Activated CD8-positive, alpha-beta memory T cell treated with anti-CD3 and anti-CD28 coated beads for 1 hour (primary cell): ENCODE results near the gene GRIP1.

Experiments used
- DNase-seq, 2 donors: peaks; one replicate each; pipeline ENCODE4 v3.0.0-alpha.2; 2020; ENCODE audit warnings: low read depth in 1 of 2; ENCODE audit errors: extremely low read depth in 1 of 2

The GRIP1 gene

GRCh38 chr12:66399911-66400306, 279.0 kb downstream of the GRIP1 start:
- no peak for DNase-seq

DNA sequence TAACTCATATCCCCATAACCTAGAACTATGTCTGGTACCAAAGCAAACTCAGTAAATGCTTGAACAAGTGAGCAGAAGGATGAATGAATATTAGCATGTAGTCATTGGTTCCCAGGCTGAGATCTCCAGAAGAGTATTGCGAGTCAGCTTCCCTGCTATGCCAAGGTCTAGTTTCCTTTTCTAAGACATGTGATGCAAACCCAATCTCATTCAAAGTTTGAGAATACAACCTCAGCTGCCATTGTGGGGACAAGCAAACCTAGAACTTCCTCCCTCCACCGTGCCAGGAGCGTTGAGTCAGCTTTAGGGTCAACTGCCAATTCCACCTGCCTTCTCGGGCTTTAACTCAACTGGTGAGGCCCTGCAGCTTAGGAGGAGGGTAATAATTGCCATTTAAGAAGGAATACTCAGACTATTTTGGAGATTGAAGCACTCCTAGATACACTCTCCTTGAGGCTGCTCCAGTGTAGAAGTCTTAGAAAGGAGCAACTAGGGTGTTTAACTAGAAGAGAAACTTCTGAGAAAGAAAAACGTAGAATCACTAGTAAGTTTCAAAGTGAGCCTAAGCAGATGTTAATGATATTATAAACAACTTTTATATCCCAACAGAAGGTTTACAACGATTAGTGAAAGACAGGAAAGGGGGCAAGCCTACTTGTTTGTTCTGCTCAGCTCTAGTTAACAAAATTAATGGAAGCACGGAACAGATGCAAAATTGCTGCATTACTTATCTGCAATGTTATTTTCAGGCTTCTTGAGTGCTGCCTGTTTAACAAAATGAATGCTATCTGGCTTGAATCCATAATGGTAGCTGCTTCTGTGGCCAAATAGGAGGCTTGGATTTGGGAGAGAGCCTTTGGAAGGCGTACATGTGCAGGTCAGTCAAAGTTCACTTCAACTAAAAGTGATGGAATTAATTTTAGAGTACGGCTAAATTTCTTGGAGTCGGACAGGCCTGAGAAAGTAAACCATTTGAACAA, 279.7 kb downstream of the GRIP1 start:
- DNase-seq: no peak

GRCh38 chr12:66397574-66398290, 281.1 kb downstream of the GRIP1 start:
- no peak for DNase-seq

DNA sequence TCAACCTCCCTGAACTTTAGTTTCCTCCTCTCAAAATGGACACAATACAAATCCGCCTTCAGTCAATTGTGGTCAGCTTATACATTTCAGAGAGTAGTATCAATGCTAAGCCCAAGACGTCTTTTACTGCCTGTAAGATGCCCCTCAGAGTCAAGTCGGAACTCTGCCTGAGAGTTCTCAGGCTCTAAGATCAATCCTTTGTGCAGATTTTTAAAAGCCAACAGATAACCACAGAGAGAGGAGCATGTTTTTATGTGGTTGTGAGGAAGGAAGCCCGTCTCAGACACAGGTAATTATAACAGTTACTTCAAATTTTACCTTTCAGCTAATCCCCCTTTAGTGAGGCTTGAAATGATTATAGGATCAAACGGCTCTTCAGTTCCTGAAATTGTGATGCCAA, 285.0 kb downstream of the GRIP1 start:
- no peak for DNase-seq

DNA sequence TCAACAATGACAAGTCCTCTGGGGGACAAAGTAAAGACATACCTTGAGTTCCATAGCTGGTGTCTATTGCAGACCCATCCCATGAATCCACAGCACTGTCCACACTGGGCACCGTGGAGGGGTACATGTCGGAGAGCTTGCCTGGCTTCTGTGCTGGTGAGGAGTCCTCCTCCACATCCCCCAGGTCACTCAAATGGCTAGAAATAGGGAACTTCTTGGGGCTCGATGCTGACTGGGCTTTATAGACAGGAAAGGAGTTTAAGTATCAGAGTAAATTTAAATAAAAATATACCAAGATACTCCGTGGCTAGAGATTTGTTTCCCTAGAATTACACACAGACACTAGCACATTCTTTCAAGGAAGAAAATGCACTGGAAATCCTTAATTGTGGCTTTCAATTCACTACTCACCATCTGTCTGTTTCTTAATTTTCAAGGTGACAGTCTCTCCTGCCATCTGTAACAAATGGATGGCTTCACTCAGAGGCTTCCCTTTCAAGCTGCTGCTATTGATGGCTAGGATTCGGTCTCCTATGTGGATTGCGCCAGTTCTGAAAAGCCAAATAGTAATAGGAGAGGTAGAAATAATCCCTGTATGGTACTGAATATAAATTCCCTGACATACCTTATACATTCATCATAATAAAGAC, 286.5 kb downstream of the GRIP1 start:
- DNase-seq: no peak

DNA sequence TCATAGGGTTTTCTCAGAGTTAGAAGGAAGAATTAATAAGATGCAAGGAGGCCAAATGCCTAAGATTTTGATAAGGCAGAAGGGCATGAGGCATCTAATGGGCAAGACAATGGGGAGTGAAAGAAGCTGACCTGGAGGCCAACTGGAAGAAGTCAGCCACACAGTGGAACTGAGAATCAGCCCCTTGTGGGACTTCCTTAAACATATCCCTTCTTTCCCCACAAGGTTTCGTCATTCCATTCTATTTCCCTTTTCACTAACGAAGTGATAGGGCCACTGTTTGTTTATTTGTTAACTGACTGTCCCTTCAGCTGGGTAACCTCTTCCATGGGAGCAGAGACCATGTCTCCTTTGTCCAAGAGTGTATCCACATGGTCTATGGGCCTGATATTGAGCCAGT, 290.4 kb downstream of the GRIP1 start:
- DNase-seq: no peak

- no peak for DNase-seq
Measured at GRCh38 chr12:66387117-66387516, 291.8 kb downstream of the GRIP1 start.

- no peak for DNase-seq
Measured at GRCh38 chr12:66380769-66381535, 297.9 kb downstream of the GRIP1 start.

- DNase-seq: no peak
Measured at GRCh38 chr12:66379616-66380015, 299.3 kb downstream of the GRIP1 start.

GRCh38 chr12:66375560-66375959, 303.3 kb downstream of the GRIP1 start:
- no peak for DNase-seq

- no peak for DNase-seq
Measured at GRCh38 chr12:66371982-66372381, 306.9 kb downstream of the GRIP1 start.

- DNase-seq: no peak
Measured at GRCh38 chr12:66367015-66367667, 311.7 kb downstream of the GRIP1 start.

- DNase-seq: no peak
Measured at GRCh38 chr12:66365718-66366490, 313.0 kb downstream of the GRIP1 start.

- no peak for DNase-seq
Measured at GRCh38 chr12:66361703-66362102, 317.2 kb downstream of the GRIP1 start.

GRCh38 chr12:66359300-66359699, 319.6 kb downstream of the GRIP1 start:
- no peak for DNase-seq

- no peak for DNase-seq
Measured at GRCh38 chr12:66354291-66354690, 324.6 kb downstream of the GRIP1 start.

- DNase-seq: no peak
Measured at GRCh38 chr12:66352899-66353298, 326.0 kb downstream of the GRIP1 start.

- DNase-seq: no peak
Measured at GRCh38 chr12:66352197-66352596, 326.7 kb downstream of the GRIP1 start.

GRCh38 chr12:66351301-66351700, 327.6 kb downstream of the GRIP1 start:
- no peak for DNase-seq
